Measurements from ENCODE around the gene UGT1A5.
A peak's percentile ranks its signal among the peaks of the same experiment; 100 is the strongest.

The UGT1A5 gene

DNA sequence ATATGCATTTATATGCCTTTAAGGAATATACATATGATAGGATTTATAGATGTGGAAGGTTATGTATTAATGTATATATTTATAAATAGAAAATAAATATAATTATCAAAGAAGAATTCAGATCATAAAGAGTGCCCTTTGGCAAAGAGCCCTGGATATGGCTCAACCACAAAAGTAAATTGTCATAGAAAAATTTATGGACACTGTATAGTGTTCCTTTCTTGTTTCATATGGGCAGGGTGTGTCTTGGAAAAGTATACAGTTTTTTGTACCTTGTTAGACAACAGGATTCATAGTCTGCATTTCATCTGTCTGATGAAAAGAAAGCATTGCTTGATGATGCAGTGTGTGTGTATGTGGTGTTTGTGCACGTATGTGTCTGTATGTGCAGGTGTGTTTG, 28.1 kb upstream of the UGT1A5 start:
- Histone ChIP-seq H2BK15ac (ENCODE audit: low read depth, poor library complexity, severe bottlenecking) (no peak overlapping the region), H3K14ac (ENCODE audit: low read length in 2 of 2) (no peak overlapping the region), H3K36me3 (ENCODE audit: control insufficient read depth in 1 of 2, insufficient read depth in 2 of 2, low read depth in 1 of 2, low read length in 2 of 2) (no peaks in the 10 kb centered on the region), H3K27me3 (ENCODE audit: control insufficient read depth in 1 of 2, insufficient read depth in 1 of 2, low read length in 2 of 2) (peaks cover 0 to 5% of the 10 kb centered on the region in 2 experiments), H2BK12ac (ENCODE audit: low read length in 2 of 2) (no peak overlapping the region), H3K9me3 (ENCODE audit: control insufficient read depth, low read length) (no peaks in the 10 kb centered on the region), H2AFZ (ENCODE audit: low read depth, low read length) (no peak overlapping the region), H3K4me3 (ENCODE audit: insufficient read depth in 1 of 2, low read depth in 1 of 2, low read length in 2 of 2) (no peak overlapping the region), H3K79me1 (replicated peaks; ENCODE audit: low read length, poor library complexity, severe bottlenecking) (no peaks in the 10 kb centered on the region), H2BK5ac (ENCODE audit: low read depth, low read length, poor library complexity, severe bottlenecking) (no peak overlapping the region), H4K8ac (ENCODE audit: low read length) (no peak overlapping the region), H2BK120ac (ENCODE audit: low read depth, low read length) (no peak overlapping the region), H3K4me1 (ENCODE audit: control insufficient read depth, insufficient read depth, low read depth, low read length) (no peaks in the 10 kb centered on the region), H3K23ac (ENCODE audit: low read length in 2 of 2) (no peak overlapping the region), H3K4me2 (ENCODE audit: low read length, poor library complexity, severe bottlenecking) (no peak overlapping the region), H2AK5ac (ENCODE audit: low read length, severe bottlenecking) (no peak overlapping the region), H3K4ac (ENCODE audit: low read depth in 1 of 2, low read length in 2 of 2) (no peak overlapping the region), H3K27ac (ENCODE audit: low read length, poor library complexity, severe bottlenecking) (no peak overlapping the region), H4K91ac (ENCODE audit: low read length) (no peak overlapping the region), H3K18ac (ENCODE audit: low read depth in 1 of 2, low read length in 2 of 2) (no peak overlapping the region), H3K9ac (ENCODE audit: low read length) (no peak overlapping the region)
- DNase-seq: no peak
- 67% methylated on average over 1 of the region's 1 CpG for WGBS

DNA sequence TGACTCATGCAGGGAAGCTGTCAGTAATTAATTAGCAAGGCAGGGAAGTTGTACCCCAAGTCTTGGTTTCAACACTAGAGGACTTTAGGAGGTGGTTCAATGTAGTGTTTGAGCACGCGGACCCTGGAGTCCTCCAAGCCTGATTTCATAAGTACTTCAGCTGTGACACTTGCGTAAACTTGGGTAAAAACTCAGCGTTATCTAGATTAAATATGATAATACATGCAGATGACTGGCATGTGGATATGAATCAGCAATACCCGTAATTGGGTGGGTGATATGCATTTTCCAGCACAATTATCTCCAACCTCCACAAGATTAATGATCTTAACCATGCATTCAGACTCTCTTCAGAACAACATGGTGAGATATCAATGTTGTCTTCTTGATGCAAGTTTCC, 25.8 kb upstream of the UGT1A5 start:
- Histone ChIP-seq H2BK12ac (ENCODE audit: low read length in 2 of 2) (no peak overlapping the region), H3K36me3 (ENCODE audit: control insufficient read depth in 1 of 2, insufficient read depth in 2 of 2, low read depth in 1 of 2, low read length in 2 of 2) (no peaks in the 10 kb centered on the region), H2BK120ac (ENCODE audit: low read depth, low read length) (no peak overlapping the region), H3K79me1 (replicated peaks; ENCODE audit: low read length, poor library complexity, severe bottlenecking) (no peaks in the 10 kb centered on the region), H4K8ac (ENCODE audit: low read length) (no peak overlapping the region), H3K23ac (ENCODE audit: low read length in 2 of 2) (no peak overlapping the region), H2BK15ac (ENCODE audit: low read depth, poor library complexity, severe bottlenecking) (no peak overlapping the region), H2AFZ (ENCODE audit: low read depth, low read length) (no peak overlapping the region), H3K4me3 (ENCODE audit: insufficient read depth in 1 of 2, low read depth in 1 of 2, low read length in 2 of 2) (no peak overlapping the region), H3K18ac (ENCODE audit: low read depth in 1 of 2, low read length in 2 of 2) (no peak overlapping the region), H3K27ac (ENCODE audit: low read length, poor library complexity, severe bottlenecking) (no peak overlapping the region), H2AK5ac (ENCODE audit: low read length, severe bottlenecking) (no peak overlapping the region), H3K9ac (ENCODE audit: low read length) (no peak overlapping the region), H3K4me2 (ENCODE audit: low read length, poor library complexity, severe bottlenecking) (no peak overlapping the region), H2BK5ac (ENCODE audit: low read depth, low read length, poor library complexity, severe bottlenecking) (no peak overlapping the region), H3K27me3 (ENCODE audit: control insufficient read depth in 1 of 2, insufficient read depth in 1 of 2, low read length in 2 of 2) (peaks cover 0 to 13% of the 10 kb centered on the region in 2 experiments), H4K91ac (ENCODE audit: low read length) (no peak overlapping the region), H3K4ac (ENCODE audit: low read depth in 1 of 2, low read length in 2 of 2) (no peak overlapping the region), H3K4me1 (ENCODE audit: control insufficient read depth, insufficient read depth, low read depth, low read length) (no peaks in the 10 kb centered on the region), H3K9me3 (ENCODE audit: control insufficient read depth, low read length) (no peaks in the 10 kb centered on the region), H3K14ac (ENCODE audit: low read length in 2 of 2) (no peak overlapping the region)
- DNase-seq: peak; percentile 2
- 93% methylated on average over 4 of the region's 5 CpGs for WGBS

DNA sequence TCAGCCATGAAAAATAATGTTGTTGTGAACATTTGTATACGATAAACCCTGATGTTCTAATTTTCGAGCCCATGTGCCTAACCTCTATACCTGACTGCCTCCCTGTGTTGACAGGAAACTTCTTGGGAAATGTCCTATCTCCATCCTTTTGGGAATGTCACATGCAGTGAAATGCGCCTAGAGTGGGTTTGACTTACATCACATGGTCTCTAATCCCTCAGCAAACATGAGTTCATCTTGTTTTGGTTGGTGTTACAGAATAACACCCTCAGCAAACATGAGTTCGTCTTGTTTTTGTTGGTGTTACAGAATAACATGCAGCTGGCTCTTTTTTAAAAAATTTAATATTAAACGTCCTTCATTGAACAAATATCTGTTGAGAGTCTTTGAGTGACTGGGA, 24.4 kb upstream of the UGT1A5 start:
- H2BK15ac ChIP-seq (ENCODE audit: low read depth, poor library complexity, severe bottlenecking): no peak overlapping the region
- no peak overlapping the region for H3K23ac ChIP-seq (ENCODE audit: low read length in 2 of 2)
- H2BK120ac ChIP-seq (ENCODE audit: low read depth, low read length): no peak overlapping the region
- no peak overlapping the region for H2AK5ac ChIP-seq (ENCODE audit: low read length, severe bottlenecking)
- H3K9me3 ChIP-seq (ENCODE audit: control insufficient read depth, low read length): no peaks in the 10 kb centered on the region
- DNase-seq: no peak
- H3K14ac ChIP-seq (ENCODE audit: low read length in 2 of 2): no peak overlapping the region
- H2BK12ac ChIP-seq (ENCODE audit: low read length in 2 of 2): no peak overlapping the region
- H3K36me3 ChIP-seq (ENCODE audit: control insufficient read depth in 1 of 2, insufficient read depth in 2 of 2, low read depth in 1 of 2, low read length in 2 of 2): no peaks in the 10 kb centered on the region
- no peak overlapping the region for H3K4ac ChIP-seq (ENCODE audit: low read depth in 1 of 2, low read length in 2 of 2)
- no peak overlapping the region for H4K91ac ChIP-seq (ENCODE audit: low read length)
- no peak overlapping the region for H3K9ac ChIP-seq (ENCODE audit: low read length)
- H3K18ac ChIP-seq (ENCODE audit: low read depth in 1 of 2, low read length in 2 of 2): no peak overlapping the region
- WGBS: 86% methylated on average over 4 of the region's 5 CpGs
- no peak overlapping the region for H2BK5ac ChIP-seq (ENCODE audit: low read depth, low read length, poor library complexity, severe bottlenecking)
- no peak overlapping the region for H3K4me2 ChIP-seq (ENCODE audit: low read length, poor library complexity, severe bottlenecking)
- H3K4me1 ChIP-seq (ENCODE audit: control insufficient read depth, insufficient read depth, low read depth, low read length): no peaks in the 10 kb centered on the region
- no peaks in the 10 kb centered on the region for H3K79me1 ChIP-seq (replicated peaks; ENCODE audit: low read length, poor library complexity, severe bottlenecking)
- H3K27me3 ChIP-seq (ENCODE audit: control insufficient read depth in 1 of 2, insufficient read depth in 1 of 2, low read length in 2 of 2): peaks cover 0 to 19% of the 10 kb centered on the region in 2 experiments
- no peak overlapping the region for H4K8ac ChIP-seq (ENCODE audit: low read length)
- H3K27ac ChIP-seq (ENCODE audit: low read length, poor library complexity, severe bottlenecking): no peak overlapping the region
- H3K4me3 ChIP-seq (ENCODE audit: insufficient read depth in 1 of 2, low read depth in 1 of 2, low read length in 2 of 2): no peak overlapping the region
- H2AFZ ChIP-seq (ENCODE audit: low read depth, low read length): no peak overlapping the region

DNA sequence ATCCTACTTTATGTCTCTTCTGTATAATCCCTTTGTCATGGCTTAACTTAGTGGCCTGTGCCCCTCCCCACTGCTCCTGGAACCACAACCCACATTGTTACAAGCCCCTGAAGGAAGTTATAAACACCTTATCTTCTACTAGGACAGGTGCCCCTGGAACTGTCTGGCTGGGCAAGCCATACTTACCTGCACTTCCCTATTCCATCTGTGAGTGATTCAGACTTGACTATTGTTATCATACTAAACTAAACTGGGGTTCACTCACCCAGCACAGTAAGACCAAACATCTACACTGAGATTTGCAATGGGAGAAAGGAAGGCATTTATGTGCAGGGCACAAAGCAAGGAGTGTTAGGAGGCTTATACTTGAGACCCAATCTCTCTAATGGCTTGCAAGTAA, 23.7 kb upstream of the UGT1A5 start:
- Histone ChIP-seq H3K27ac (ENCODE audit: low read length, poor library complexity, severe bottlenecking) (no peak overlapping the region), H3K9ac (ENCODE audit: low read length) (no peak overlapping the region), H3K4ac (ENCODE audit: low read depth in 1 of 2, low read length in 2 of 2) (no peak overlapping the region), H3K36me3 (ENCODE audit: control insufficient read depth in 1 of 2, insufficient read depth in 2 of 2, low read depth in 1 of 2, low read length in 2 of 2) (no peaks in the 10 kb centered on the region), H3K27me3 (ENCODE audit: control insufficient read depth in 1 of 2, insufficient read depth in 1 of 2, low read length in 2 of 2) (peaks cover 0 to 19% of the 10 kb centered on the region in 2 experiments), H2AK5ac (ENCODE audit: low read length, severe bottlenecking) (no peak overlapping the region), H3K9me3 (ENCODE audit: control insufficient read depth, low read length) (no peaks in the 10 kb centered on the region), H2BK120ac (ENCODE audit: low read depth, low read length) (no peak overlapping the region), H2BK12ac (ENCODE audit: low read length in 2 of 2) (no peak overlapping the region), H2AFZ (ENCODE audit: low read depth, low read length) (no peak overlapping the region), H3K79me1 (replicated peaks; ENCODE audit: low read length, poor library complexity, severe bottlenecking) (no peaks in the 10 kb centered on the region), H2BK5ac (ENCODE audit: low read depth, low read length, poor library complexity, severe bottlenecking) (no peak overlapping the region), H3K23ac (ENCODE audit: low read length in 2 of 2) (no peak overlapping the region), H3K14ac (ENCODE audit: low read length in 2 of 2) (no peak overlapping the region), H3K18ac (ENCODE audit: low read depth in 1 of 2, low read length in 2 of 2) (no peak overlapping the region), H4K91ac (ENCODE audit: low read length) (no peak overlapping the region), H3K4me1 (ENCODE audit: control insufficient read depth, insufficient read depth, low read depth, low read length) (no peaks in the 10 kb centered on the region), H3K4me3 (ENCODE audit: insufficient read depth in 1 of 2, low read depth in 1 of 2, low read length in 2 of 2) (no peak overlapping the region), H4K8ac (ENCODE audit: low read length) (no peak overlapping the region), H2BK15ac (ENCODE audit: low read depth, poor library complexity, severe bottlenecking) (no peak overlapping the region), H3K4me2 (ENCODE audit: low read length, poor library complexity, severe bottlenecking) (no peak overlapping the region)
- DNase-seq: no peak
